ENCODE measurements around the gene PRC1.
"Not testable (repeated sequence)": the region's sequence is repeated elsewhere in the genome, so short reads cannot be mapped to it uniquely, and the experiment has no call there.

Gene PRC1

GRCh38 chr15:90994417-90995311 lies at the start of gene PRC1:
TSS of gene PRC1 (minus strand) at chr15:90994535. CDS start at chr15:90994417, 118 bp downstream.
- peak; percentile 95 for DNase-seq (ENCODE audit: extremely low read depth in 1 of 2, low read depth in 1 of 2)

GRCh38 chr15:91043202-91043874 lies 49.0 kb upstream of the PRC1 start:
- DNase-seq (ENCODE audit: extremely low read depth in 1 of 2, low read depth in 1 of 2) = no peak

DNA sequence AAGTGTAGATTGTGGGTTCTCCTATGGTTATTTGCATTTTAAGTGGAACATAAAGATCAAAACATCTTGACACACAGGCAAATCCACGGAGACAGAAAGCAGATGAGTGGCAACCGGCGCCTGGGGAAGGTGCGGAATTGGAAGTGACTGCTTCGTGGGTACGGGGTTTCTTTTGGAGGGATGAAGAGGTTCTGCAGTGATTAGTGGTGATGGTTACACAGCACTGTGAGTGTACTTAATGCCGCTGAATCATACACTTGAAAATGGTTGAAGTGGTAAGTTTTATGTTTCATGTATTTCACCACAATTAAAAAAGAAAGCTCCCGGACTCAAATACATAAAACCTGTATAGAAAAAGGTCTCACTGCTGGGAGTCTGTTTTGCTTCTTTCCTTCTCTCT lies 46.5 kb upstream of the PRC1 start:
- no peak for DNase-seq (ENCODE audit: extremely low read depth in 1 of 2, low read depth in 1 of 2)

DNA sequence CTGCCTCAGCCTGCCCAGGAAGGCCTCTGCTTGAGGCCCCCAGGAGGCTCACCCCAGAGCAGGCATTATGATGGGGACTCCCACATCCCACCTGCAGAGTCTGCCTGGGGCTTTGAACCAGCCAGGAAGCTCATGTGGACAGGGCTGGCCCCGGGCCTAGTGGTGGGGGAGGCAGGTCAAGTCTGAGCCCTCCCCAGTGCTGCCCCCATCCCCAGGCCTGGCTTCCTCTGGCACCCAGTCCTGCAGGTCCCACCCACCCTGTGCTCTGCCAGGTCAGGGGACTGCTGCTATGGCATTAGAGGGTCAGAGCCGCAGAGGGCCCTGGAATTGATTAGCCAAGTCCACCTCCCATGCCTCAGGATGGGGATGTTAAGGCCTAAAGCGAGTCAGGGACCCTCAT lies 45.7 kb upstream of the PRC1 start:
- no peak for DNase-seq (ENCODE audit: extremely low read depth in 1 of 2, low read depth in 1 of 2)

DNA sequence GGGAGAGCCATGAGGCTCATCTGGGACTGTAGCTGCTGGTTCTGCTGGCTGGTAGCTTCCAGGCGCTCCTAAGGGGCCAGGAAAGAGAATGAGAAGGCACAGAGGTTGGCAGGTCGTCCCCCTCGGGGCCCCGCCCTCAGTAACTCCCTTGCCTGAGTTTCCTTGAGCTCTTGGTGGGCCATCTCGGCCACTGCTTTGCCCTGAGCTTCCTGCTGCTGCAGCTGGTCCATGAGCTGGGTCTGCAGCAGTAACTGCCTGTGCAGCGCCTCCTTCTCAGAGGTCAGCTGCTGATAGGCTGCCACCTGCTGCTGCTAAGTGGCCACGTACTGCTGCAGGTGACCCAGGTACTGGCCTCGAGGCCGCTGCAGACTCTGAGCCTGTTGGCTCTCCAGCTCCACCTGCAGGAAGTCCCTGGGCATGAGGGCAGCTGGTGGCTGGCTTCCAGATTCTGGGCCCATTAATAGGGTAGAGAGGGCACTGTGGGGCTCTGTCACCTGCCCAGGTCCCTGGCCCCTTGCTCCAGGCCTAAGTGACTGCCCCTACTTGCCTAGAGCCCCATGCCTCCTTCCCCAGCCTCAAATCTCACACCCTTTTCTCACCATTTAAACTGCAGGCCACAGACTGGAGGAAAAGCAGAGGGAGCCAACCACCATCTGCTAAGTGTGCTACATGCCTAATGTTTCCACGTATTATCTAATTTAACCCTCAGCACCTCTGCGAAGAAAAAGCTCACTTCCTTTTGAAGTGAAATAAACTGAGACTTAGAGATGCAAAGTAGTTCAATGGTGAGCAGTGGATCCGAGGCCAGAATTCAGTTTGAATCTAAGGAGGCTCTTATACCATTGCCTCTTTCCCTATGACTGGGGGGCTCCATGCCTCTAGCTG lies 38.8 kb upstream of the PRC1 start:
- peak in 1 of 2 donors; percentile 29 for DNase-seq (ENCODE audit: extremely low read depth in 1 of 2, low read depth in 1 of 2)

GRCh38 chr15:91031796-91032195 lies 37.5 kb upstream of the PRC1 start:
- no peak for DNase-seq (ENCODE audit: extremely low read depth in 1 of 2, low read depth in 1 of 2)

DNA sequence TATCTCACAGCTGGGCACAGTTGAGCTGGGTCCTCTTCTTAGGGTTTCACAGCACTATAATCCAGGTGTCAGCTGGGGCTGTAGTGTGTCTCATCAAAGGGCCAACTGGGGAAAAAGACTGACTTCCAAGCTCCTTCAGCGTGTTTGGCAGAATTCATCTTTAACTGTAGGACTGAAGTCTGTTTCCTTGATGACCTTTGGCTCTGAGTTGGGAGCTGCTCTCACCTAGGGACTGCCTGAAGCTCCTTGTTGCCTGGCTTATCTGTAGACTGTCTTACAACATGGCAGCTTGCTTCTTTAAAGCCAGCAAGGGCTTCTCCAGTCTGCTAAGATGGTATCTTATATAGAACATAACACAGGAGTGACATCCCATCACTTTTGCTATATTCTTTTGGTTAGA lies 33.3 kb upstream of the PRC1 start:
- DNase-seq (ENCODE audit: extremely low read depth in 1 of 2, low read depth in 1 of 2) = no peak

- no peak for DNase-seq (ENCODE audit: extremely low read depth in 1 of 2, low read depth in 1 of 2)
Measured at GRCh38 chr15:91023720-91024119, 29.4 kb upstream of the PRC1 start.

DNA sequence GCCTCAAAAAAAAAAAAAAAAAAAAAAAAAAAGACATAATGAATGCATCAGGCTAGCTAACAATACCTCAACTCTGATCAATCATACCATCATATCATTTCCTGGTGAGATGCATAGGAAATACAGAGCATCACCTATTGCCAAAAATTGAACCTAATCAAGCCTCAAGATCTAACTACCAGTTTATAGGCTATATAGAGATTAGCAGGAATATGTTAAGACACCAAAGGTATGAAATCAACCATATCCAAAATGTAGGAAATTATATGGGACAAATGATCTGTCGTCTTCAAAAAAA lies 28.4 kb upstream of the PRC1 start:
- no peak for DNase-seq (ENCODE audit: extremely low read depth in 1 of 2, low read depth in 1 of 2)

GRCh38 chr15:91022075-91022831 lies 27.9 kb upstream of the PRC1 start, which contains the start of gene VPS33B:
TSS of gene VPS33B (minus strand) at chr15:91022594. CDS start at chr15:91022249, 345 bp downstream.
- DNase-seq (ENCODE audit: extremely low read depth in 1 of 2, low read depth in 1 of 2) = peak; percentile 57 to 58

- DNase-seq (ENCODE audit: extremely low read depth in 1 of 2, low read depth in 1 of 2) = no peak
Measured at GRCh38 chr15:91021516-91022074, 27.3 kb upstream of the PRC1 start.

- DNase-seq (ENCODE audit: extremely low read depth in 1 of 2, low read depth in 1 of 2) = no peak
Measured at GRCh38 chr15:91018158-91018557, 23.8 kb upstream of the PRC1 start.

DNA sequence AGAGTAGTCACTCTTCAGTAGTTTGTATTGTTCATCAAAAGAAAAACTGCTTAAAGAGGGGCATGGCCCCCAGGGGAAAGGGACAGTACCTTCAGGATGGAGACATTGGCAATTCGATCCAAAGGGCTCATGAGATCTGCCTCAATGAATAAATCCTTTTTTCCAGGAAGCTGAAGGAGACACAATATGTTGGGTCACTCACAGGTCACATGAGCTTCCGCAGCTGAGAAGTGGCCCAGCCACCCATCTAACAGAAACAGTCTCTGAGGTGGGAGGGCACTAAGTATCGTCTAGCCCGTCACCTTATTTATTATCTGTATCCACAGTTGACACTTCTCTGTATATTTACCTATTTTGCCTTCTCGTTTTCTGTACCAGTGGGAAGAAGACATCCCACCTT lies 23.4 kb upstream of the PRC1 start:
- DNase-seq (ENCODE audit: extremely low read depth in 1 of 2, low read depth in 1 of 2) = no peak

DNA sequence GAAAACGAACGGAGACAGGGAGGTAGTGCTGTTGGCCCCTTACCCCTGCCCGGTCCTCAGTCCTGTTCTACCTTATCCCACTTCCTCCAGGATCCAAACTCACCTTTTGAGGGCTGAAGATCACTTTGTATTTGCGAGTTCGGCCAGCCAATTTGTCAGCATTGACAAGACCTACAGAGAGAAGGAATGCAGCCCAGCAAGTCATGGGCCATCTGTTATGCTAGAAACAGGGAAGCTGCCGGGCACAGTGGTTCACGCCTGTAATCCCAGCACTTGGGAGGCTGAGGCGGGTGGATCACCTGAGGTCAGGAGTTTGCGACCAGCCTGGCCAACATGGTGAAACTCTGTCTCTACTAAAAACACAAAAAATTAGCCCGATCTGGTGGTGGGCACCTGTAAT lies 19.4 kb upstream of the PRC1 start:
- not testable (repeated sequence) for DNase-seq (ENCODE audit: extremely low read depth in 1 of 2, low read depth in 1 of 2)

GRCh38 chr15:91007266-91007665 lies 12.9 kb upstream of the PRC1 start:
- DNase-seq (ENCODE audit: extremely low read depth in 1 of 2, low read depth in 1 of 2) = no peak

DNA sequence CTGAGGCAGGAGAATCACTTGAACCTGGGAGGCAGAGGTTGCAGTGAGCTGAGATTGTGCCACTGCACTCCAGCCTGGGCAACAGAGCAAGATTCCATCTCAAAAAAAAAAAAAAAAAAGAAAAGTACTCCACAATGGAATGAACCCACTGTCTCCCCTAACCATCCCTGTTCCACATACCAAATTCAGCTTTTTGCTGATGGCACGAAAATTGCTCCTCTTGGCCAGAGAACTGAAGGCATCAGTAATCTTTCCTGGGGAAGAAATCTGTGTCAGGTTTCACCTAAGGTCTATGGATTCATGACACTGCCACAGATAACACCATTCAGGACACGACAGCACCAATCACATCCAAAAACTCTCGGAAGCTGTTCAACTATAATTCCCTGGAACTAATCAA lies 6.9 kb upstream of the PRC1 start:
- DNase-seq (ENCODE audit: extremely low read depth in 1 of 2, low read depth in 1 of 2) = no peak

GRCh38 chr15:90998737-90999136 lies 4.4 kb upstream of the PRC1 start:
- DNase-seq (ENCODE audit: extremely low read depth in 1 of 2, low read depth in 1 of 2) = no peak

- no peak for DNase-seq (ENCODE audit: extremely low read depth in 1 of 2, low read depth in 1 of 2)
Measured at GRCh38 chr15:90994059-90994416, 297 bp downstream of the PRC1 start.

- DNase-seq (ENCODE audit: extremely low read depth in 1 of 2, low read depth in 1 of 2) = no peak
Measured at GRCh38 chr15:90991587-90992285, 2.6 kb downstream of the PRC1 start.

- no peak for DNase-seq (ENCODE audit: extremely low read depth in 1 of 2, low read depth in 1 of 2)
Measured at GRCh38 chr15:90990446-90990845, 3.9 kb downstream of the PRC1 start.

Data from activated CD8-positive, alpha-beta memory T cell treated with anti-CD3 and anti-CD28 coated beads for 1 hour (primary cell).